HG03520 (cell line): ENCODE measurements around the gene CRACR2A.

Source experiments
- ATAC-seq: cut with Tn5 transposase; IDR thresholded peaks from one replicate; pipeline ENCODE4 v1.9.1; 2021; ENCODE audit warnings: mild to moderate bottlenecking, moderate library complexity; ENCODE audit not compliant: unreplicated experiment

Gene CRACR2A

GRCh38 chr12:3598896-3599860, 153.7 kb downstream of the CRACR2A start:
- no peak for ATAC-seq

GRCh38 chr12:3597526-3598210, 155.2 kb downstream of the CRACR2A start:
- ATAC-seq, result no peak

- no peak for ATAC-seq
These were observed 156.1 kb downstream of the CRACR2A start for GRCh38 chr12:3596703-3597415.

- no peak for ATAC-seq
These were observed 157.2 kb downstream of the CRACR2A start for GRCh38 chr12:3595721-3596120.

GRCh38 chr12:3594966-3595365, 157.9 kb downstream of the CRACR2A start:
- ATAC-seq, result no peak

GRCh38 chr12:3593906-3594483, 158.9 kb downstream of the CRACR2A start:
- no peak for ATAC-seq

GRCh38 chr12:3592856-3593625, 159.9 kb downstream of the CRACR2A start:
- no peak for ATAC-seq

- no peak for ATAC-seq
These were observed 163.2 kb downstream of the CRACR2A start for GRCh38 chr12:3589745-3590144.

GRCh38 chr12:3587402-3588013, 165.4 kb downstream of the CRACR2A start:
- no peak for ATAC-seq

GRCh38 chr12:3583656-3584334, 169.1 kb downstream of the CRACR2A start:
- no peak for ATAC-seq

GRCh38 chr12:3580094-3580749, 172.7 kb downstream of the CRACR2A start:
- ATAC-seq, result no peak

- no peak for ATAC-seq
These were observed 173.3 kb downstream of the CRACR2A start for GRCh38 chr12:3579446-3580093.

GRCh38 chr12:3578557-3578956, 174.4 kb downstream of the CRACR2A start:
- no peak for ATAC-seq

GRCh38 chr12:3576891-3577290, 176.0 kb downstream of the CRACR2A start:
- no peak for ATAC-seq

GRCh38 chr12:3574986-3575385, 177.9 kb downstream of the CRACR2A start:
- no peak for ATAC-seq

- ATAC-seq, result no peak
These were observed 180.3 kb downstream of the CRACR2A start for GRCh38 chr12:3572560-3572959.

GRCh38 chr12:3571724-3572123, 181.2 kb downstream of the CRACR2A start:
- ATAC-seq, result no peak

GRCh38 chr12:3571323-3571722, 181.6 kb downstream of the CRACR2A start:
- no peak for ATAC-seq
